Gastroesophageal sphincter (tissue), 4 donors: ENCODE results near the gene LIMD2. TPM values are rescaled to one million over a fixed set of nuclear protein-coding genes. Genes with fewer than 3 reads are reported as not detected.
A peak's percentile ranks its signal among the peaks of the same experiment; 100 is the strongest.

Experiments
- ATAC-seq: fragments of 150-250 bp; one replicate; pipeline ENCODE4 v1.9.1; 2016; ENCODE audit warnings: mild to moderate bottlenecking, moderate library complexity
- H3K27ac ChIP-seq, 4 donors: fragments of 200-600 bp; sonication (generic) in 3 of 4; 1 replicate in 3 of 4; 2 replicates in 1 of 4; pipeline ENCODE4 v1.5.1; 2016 to 2019
- H3K27me3 ChIP-seq: fragments of 200-600 bp; sonication (generic); one replicate; pipeline ENCODE4 v1.5.1; 2019
- H3K36me3 ChIP-seq, 2 donors: fragments of 200-600 bp; sonication (generic); one replicate each; pipeline ENCODE4 v1.5.1; 2019; ENCODE audit warnings: control low read depth in 1 of 2
- H3K4me1 ChIP-seq, 3 donors: fragments of 200-600 bp; sonication (generic); 1 replicate in 2 of 3; 2 replicates in 1 of 3; pipeline ENCODE4 v1.5.1; 2016 to 2019; ENCODE audit warnings: control low read depth in 2 of 3
- H3K4me3 ChIP-seq, 2 donors: fragments of 200-600 bp; sonication (generic); one replicate each; pipeline ENCODE4 v1.5.1; 2019; ENCODE audit warnings: mild to moderate bottlenecking in 1 of 2, moderate library complexity in 1 of 2
- H3K9me3 ChIP-seq, 3 donors: fragments of 200-600 bp; sonication (generic); one replicate each; pipeline ENCODE4 v1.5.1; 2017 to 2019; ENCODE audit warnings: control low read depth in 2 of 3
- EP300 ChIP-seq: sonication (generic); formaldehyde crosslinking; IDR thresholded peaks from one replicate; pipeline ENCODE4 v1.6.1; 2017; ENCODE audit warnings: antibody characterized with exemption, mild to moderate bottlenecking
- POLR2A ChIP-seq, 2 donors: fragments of 450-650 bp; IDR thresholded peaks; one replicate each; pipeline ENCODE4 v1.6.1; 2017; ENCODE audit warnings: antibody characterized with exemption in 2 of 2, mild to moderate bottlenecking in 2 of 2, moderate library complexity in 1 of 2
- POLR2AphosphoS5 ChIP-seq: sonication (generic); formaldehyde crosslinking; IDR thresholded peaks from one replicate; pipeline ENCODE4 v1.6.1; 2017; ENCODE audit warnings: antibody characterized with exemption
- WGBS, 2 donors: methylation state at CpG; one replicate each; pipeline ENCODE4 v1.1.5; 2018; ENCODE audit warnings: low coverage in 1 of 2; 5-methylcytosine and 5-hydroxymethylcytosine counted together
- total RNA-seq, 4 donors: library from RNA; depleted of rRNA; stranded (reverse); fragments of >200 nt; gene quantifications; one replicate each; pipeline ENCODE4 v1.1.0, GENCODE V29; 2016
- TF ChIP-seq, protein P1 (sequence below), 4 experiments: fragments of 200-600 bp in 2 of 4; fragments of 450-650 bp in 2 of 4; sonication (generic) in 1 of 4; IDR thresholded peaks; one replicate each; pipeline ENCODE4 v1.5.1; 2017 to 2019; ENCODE audit warnings: antibody characterized with exemption in 4 of 4, mild to moderate bottlenecking in 2 of 4, moderate library complexity in 2 of 4

LIMD2 gene
- total RNA-seq, 4 donors from 2014 or later, result 2.3 to 11.0 (median 6.7) TPM

DNA sequence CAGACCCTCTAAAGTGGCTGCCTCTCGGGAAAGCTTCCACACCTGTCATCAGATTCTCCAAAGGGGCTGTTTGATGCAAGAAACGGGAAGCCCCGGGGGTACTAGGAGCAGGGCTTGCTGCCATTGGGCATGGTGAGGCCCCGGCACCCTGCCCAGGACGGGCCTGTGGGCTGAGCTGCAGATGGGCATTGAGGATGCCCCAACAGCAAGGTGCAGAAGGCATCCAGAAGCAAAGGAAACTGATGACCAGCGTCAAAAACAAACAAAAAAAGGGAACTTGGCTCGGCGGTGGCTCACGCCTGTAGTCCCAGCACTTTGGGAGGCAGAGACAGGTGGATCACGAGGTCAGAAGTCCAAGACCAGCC lies 1.5 kb upstream of the LIMD2 start:
- TF ChIP-seq POLR2AphosphoS5 (no peak), EP300 (no peak), POLR2A (IDR thresholded peaks at IDR 0.05) (no peak)
- TF ChIP-seq, protein P1, sequence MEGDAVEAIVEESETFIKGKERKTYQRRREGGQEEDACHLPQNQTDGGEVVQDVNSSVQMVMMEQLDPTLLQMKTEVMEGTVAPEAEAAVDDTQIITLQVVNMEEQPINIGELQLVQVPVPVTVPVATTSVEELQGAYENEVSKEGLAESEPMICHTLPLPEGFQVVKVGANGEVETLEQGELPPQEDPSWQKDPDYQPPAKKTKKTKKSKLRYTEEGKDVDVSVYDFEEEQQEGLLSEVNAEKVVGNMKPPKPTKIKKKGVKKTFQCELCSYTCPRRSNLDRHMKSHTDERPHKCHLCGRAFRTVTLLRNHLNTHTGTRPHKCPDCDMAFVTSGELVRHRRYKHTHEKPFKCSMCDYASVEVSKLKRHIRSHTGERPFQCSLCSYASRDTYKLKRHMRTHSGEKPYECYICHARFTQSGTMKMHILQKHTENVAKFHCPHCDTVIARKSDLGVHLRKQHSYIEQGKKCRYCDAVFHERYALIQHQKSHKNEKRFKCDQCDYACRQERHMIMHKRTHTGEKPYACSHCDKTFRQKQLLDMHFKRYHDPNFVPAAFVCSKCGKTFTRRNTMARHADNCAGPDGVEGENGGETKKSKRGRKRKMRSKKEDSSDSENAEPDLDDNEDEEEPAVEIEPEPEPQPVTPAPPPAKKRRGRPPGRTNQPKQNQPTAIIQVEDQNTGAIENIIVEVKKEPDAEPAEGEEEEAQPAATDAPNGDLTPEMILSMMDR (IDR thresholded peaks at IDR 0.05), result no peak
- Histone ChIP-seq H3K27me3 (no peaks in the 10 kb centered on the region), H3K36me3 (peaks cover 0 to 40% of the 10 kb centered on the region in 2 donors), H3K4me1 (peaks cover 0 to 57% (median 19%) of the 10 kb centered on the region in 3 donors), H3K4me3 (peak overlapping the region in 1 of 2 donors; percentile 72), H3K27ac (peak overlapping the region in 3 of 4 donors; percentile 76 to 78 (median 77)), H3K9me3 (no peaks in the 10 kb centered on the region)
- no peak for ATAC-seq
- 70% methylated on average over 5 of the region's 10 CpGs; no CpG with 5 or more reads in 1 of the 2 donors for WGBS, 2 donors

DNA sequence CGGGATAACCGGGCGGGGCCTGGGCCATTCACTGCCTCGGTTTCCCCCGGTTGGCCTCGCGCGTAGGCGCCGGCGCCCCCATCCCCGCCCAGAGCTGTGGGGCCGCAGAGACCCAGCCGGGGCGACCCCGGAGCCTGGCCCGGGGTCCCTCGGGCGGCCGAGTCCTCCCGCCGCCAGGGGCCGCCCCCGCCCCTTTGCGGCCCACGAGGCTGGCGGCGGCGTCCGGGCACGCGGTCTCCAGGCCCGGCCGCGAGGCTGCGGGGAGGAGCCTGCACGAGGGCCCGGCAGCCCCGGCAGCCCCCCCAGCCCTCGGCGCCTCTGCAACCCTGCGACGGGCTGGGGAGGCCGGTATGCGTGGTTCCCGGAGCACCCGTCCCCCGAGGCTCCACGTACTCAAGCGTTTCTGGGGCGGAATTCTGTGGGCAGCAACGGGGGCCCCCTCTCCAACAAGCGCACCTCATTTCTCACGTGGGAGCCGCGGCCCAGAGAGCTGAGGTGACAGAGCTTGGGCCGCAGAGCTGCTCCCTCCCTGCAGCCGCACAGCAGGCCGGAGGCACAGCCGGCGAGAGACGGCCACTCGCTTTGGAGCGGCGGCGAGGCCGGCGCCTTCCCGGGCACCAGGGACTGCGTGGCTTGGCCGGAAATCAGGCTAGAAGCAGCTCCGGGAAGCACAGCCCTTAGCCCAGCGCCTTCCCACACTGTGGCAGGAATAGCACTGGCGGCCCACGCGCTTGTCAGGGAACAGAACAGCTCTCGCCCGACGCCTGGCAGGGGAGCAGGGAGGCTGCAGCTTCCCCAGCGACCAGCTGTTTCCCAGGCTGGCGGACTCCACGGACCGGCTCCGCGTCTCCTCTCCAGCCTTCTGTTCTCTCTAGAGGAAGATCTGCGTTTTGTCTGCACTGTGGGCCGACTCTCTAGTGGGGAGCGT lies 867 bp upstream of the LIMD2 start:
- H3K9me3 ChIP-seq, result no peaks in the 10 kb centered on the region
- H3K36me3 ChIP-seq, result peaks cover 0 to 33% of the 10 kb centered on the region in 2 donors
- H3K27me3 ChIP-seq, result no peaks in the 10 kb centered on the region
- ATAC-seq, result peak; percentile 32
- TF ChIP-seq POLR2A (IDR thresholded peaks at IDR 0.05) (no peak), POLR2AphosphoS5 (peak; percentile 77), EP300 (no peak)
- TF ChIP-seq, protein P1 (IDR thresholded peaks at IDR 0.05), result peak in 3 of 4 experiments; percentile 12 to 27 (median 15)
- peaks cover 0 to 60% (median 19%) of the 10 kb centered on the region in 3 donors for H3K4me1 ChIP-seq
- no CpG with 5 or more reads among the region's 88 CpGs for whole genome bisulfite sequencing, 2 donors
- H3K4me3 ChIP-seq, result peak overlapping the region; percentile 26 to 72
- H3K27ac ChIP-seq, result peak overlapping the region in 3 of 4 donors; percentile 76 to 78 (median 77)

DNA sequence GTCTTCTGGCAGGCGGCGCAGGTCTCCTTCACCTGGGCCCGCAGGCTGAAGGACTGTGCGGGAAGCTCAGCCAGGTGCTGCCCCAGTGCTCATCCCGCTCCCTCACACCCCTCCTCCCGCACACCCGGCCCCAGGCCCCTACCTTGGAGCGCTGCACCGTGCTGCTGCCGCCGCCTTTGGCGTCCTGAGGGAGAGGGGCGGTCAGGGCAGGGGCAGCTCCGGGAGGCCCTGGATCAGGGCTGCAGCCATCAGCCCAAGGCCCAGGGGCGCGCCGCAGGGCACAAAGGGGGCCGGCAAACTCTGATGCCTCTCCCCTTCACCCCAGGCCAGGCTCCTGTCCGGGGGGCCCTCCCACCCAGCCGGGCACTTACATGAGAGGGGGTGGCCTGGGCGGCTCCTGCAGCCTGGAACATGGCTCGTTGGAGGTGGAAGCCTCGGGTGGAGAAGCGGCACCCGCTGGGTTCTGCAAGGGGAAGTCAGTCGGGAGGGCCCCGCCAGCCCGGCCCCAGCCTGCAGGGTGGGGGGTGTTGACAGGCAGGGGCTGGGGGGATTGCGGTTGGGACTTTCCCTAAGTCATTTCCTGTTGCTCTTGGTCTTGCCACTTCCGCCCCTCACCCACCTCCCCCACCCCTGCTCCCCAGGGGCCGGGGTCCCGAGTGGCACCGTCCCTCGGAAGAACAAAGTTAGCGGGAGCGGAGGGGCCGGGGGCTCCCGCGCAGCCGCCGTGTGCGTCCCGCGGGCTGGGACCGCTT lies 863 bp downstream of the LIMD2 start:
- Histone ChIP-seq H3K4me3 (peak overlapping the region; percentile 26 to 72), H3K27ac (peak overlapping the region in 3 of 4 donors; percentile 76 to 78 (median 77)), H3K36me3 (peaks cover 0 to 30% of the 10 kb centered on the region in 2 donors), H3K9me3 (no peaks in the 10 kb centered on the region), H3K27me3 (no peaks in the 10 kb centered on the region), H3K4me1 (peaks cover 0 to 70% (median 19%) of the 10 kb centered on the region in 3 donors)
- ATAC-seq, result no peak
- no CpG with 5 or more reads among the region's 45 CpGs for WGBS, 2 donors
- TF ChIP-seq POLR2AphosphoS5 (no peak), EP300 (no peak), POLR2A (IDR thresholded peaks at IDR 0.05) (no peak)
- TF ChIP-seq, protein P1 (IDR thresholded peaks at IDR 0.05), result no peak

DNA sequence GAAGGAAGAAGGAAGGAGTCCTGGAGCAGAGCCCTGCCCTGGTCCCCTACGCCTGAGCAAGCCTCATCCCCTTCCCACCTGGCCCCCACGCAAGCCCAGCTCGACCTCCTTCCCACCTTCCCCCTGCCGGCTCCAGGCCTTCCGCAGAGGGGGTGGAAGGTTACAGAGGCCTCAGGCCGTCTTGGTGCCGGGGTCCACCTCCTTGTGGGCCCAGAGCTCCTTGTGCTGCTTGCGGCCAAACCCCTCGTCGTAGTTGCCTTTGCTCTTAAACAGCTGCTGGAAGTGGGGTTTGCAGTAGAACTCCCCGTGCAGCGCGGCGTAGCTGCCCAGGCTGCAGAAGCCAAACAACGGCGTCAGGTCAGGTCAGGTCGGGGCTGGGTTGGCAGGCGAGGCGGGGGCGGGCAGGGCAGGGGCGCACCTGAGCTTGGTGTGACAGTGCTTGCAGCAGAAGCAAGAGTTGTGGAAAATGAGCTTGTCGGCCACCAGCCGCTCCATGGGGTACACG lies 1.5 kb downstream of the LIMD2 start:
- H3K4me3 ChIP-seq, result peak overlapping the region in 1 of 2 donors; percentile 72
- peaks cover 0 to 30% of the 10 kb centered on the region in 2 donors for H3K36me3 ChIP-seq
- no peaks in the 10 kb centered on the region for H3K27me3 ChIP-seq
- peak overlapping the region in 3 of 4 donors; percentile 76 to 78 (median 77) for H3K27ac ChIP-seq
- 40% methylated on average over 1 of the region's 24 CpGs; no CpG with 5 or more reads in 1 of the 2 donors for WGBS, 2 donors
- no peak for TF ChIP-seq POLR2A (IDR thresholded peaks at IDR 0.05)
- no peak for TF ChIP-seq EP300
- no peak for TF ChIP-seq POLR2AphosphoS5
- TF ChIP-seq, protein P1 (IDR thresholded peaks at IDR 0.05), result no peak
- no peaks in the 10 kb centered on the region for H3K9me3 ChIP-seq
- ATAC-seq, result no peak
- H3K4me1 ChIP-seq, result peaks cover 0 to 70% (median 19%) of the 10 kb centered on the region in 3 donors
